Vagina (tissue), 2 donors: ENCODE data around the gene NFS1.

ENCODE experiments used
- CTCF ChIP-seq, 3 experiments: fragments of 450-650 bp in 2 of 3; fragments of 200-600 bp in 1 of 3; sonication (generic) in 1 of 3; IDR thresholded peaks; one replicate each; pipeline ENCODE4 v1.5.1; 2017 to 2019; ENCODE audit warnings: antibody characterized with exemption in 3 of 3, mild to moderate bottlenecking in 2 of 3, moderate library complexity in 2 of 3
- POLR2A ChIP-seq, 2 donors: fragments of 450-650 bp; IDR thresholded peaks; one replicate each; pipeline ENCODE4 v1.6.1; 2017; ENCODE audit warnings: antibody characterized with exemption in 2 of 2, mild to moderate bottlenecking in 2 of 2, moderate library complexity in 2 of 2

- TF ChIP-seq CTCF (IDR thresholded peaks at IDR 0.05) (no peak), POLR2A (IDR thresholded peaks at IDR 0.05) (no peak)
Observed at GRCh38 chr20:35738410-35739179, 39.4 kb upstream of the NFS1 start.
